Measurements from ENCODE around the gene SDCBP2.
A peak's percentile ranks its signal among the peaks of the same experiment; 100 is the strongest.

The SDCBP2 gene

DNA sequence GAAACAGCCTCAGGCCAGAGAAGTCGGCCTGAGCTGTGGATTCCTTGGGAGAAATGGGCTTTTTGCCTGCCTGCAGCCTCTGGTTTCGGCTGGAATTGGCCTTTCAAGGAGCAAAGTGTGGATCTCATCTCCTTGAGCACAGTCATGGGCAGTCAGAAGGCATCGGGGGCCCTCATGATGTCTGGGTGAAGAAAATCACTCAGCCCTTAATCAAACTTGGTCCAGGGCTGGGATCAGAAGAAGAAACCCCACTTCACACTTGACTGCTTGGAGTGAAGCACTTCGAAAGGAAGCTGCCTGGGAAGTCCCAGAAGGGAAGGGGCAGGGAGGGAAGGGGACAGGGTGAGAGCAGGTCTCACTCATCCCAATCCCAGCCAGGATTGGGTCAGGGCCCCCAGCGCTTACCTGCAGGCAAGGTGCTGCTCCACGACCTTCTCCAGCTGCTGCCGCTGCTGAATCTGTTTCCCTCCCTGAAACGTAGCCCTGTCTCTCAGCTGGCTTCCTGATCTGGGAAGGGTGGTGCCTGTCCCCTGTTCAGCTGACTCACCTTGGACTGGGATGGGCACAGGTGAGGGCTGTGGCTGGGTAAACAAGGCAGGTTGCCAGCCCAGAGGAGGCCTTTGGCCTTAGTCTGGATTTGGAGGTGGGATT, at the start of gene SDCBP2:
Gene SDCBP2 (minus strand): TSS at position 460 of the 651 bp plus-strand sequence. CDS start 8,723 bp downstream, outside the sequence.
- DNase-seq = no peak

DNA sequence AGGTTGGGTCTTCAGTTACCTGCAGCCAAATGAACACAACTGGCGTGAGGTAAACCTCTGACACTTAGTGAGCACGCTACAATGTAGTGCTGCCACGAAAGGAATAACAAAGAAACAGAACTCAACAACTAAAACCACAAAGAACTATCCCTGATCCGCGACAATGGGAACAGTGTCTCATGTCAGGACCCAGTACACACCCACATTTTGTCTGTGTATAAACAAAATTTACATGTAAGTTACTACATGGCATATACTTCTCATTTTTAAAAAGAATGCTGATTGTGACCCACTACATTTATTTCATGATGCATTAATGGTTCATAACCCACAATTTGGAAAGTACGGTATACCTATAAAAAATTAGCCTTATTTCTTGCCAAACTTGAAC, 49.8 kb upstream of the SDCBP2 start:
- DNase-seq = no peak

- DNase-seq = no peak
Observed at GRCh38 chr20:1377984-1378734, 49.2 kb upstream of the SDCBP2 start.

GRCh38 chr20:1377341-1377871, 48.5 kb upstream of the SDCBP2 start:
- no peak for DNase-seq

DNA sequence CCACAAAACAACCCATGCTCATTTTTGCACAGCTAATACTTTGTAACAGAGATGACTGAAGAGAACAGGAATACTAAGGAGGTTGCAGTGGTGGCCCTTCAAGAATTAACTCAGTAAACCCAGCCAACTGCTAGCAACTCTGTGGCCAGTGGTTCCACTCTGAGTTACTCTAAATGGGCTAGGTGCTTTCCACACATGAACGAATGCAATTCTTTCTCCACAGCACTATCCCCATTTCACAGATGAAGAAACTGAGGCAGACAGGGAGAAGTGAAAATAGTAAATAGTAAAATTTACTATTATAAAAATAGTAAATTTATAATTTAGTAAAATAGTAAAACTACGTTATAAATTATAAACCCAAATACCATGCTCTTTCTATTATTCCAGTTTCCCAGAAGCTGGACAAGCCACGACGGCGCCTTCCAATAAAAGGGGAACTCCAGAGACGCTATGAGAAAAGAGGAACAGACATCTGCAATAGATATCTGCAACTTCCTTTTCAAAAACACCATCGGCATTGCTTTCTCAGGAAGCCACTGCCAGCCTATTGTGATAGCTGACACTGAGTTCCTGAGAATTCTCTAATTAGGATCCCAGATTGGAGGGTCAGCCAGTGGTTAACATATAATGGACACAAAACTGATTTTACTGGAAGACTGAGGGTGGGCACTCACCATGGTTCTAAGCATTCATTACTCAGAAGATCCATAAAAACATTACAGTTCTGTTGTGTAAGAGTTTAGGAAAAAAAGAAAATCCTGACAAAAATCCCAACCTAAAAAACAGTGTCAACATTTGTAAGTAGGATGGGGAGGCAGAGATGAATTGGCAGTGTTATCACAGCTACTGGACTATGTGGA, 47.7 kb upstream of the SDCBP2 start:
- DNase-seq = no peak

GRCh38 chr20:1376007-1376406, 47.1 kb upstream of the SDCBP2 start:
- DNase-seq = no peak

GRCh38 chr20:1375515-1375914, 46.6 kb upstream of the SDCBP2 start:
- no peak for DNase-seq

DNA sequence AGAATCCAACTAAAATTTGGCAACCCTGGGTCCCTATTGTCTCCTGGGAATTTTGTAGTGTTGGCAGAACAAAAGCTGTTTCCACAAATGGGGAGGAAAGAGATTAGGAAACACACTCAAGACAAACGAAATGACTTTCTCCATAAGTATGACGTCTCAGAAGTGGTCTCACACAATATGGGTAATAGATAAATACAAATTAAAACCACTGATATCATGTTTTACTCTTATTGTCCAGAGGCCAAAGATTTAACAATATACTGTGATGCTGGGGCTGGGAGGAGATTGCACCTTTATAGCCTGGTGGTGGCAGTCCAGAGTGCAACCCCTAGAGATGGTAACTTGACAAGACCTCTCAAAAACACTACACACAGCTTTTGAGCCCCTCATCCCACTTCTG, 45.3 kb upstream of the SDCBP2 start:
- no peak for DNase-seq

DNA sequence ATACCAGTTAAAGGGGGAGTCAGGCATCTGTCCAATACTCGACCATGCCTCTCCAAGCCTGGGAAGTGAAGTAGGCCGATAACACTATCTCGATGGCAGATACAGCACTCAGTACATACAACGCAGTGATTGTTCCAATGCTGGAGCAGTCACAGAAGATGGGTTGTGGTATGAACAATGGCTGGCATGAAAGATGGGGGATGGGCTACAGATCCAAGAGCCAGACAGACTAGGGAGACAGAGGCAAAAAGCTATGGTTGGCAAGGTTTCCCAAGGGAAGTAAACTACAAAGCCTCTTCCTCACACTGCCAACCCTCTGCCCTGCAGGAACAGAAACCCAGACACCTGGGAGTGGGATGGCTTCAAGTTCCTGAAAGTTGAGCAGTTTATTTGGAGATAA, 44.7 kb upstream of the SDCBP2 start:
- no peak for DNase-seq

DNA sequence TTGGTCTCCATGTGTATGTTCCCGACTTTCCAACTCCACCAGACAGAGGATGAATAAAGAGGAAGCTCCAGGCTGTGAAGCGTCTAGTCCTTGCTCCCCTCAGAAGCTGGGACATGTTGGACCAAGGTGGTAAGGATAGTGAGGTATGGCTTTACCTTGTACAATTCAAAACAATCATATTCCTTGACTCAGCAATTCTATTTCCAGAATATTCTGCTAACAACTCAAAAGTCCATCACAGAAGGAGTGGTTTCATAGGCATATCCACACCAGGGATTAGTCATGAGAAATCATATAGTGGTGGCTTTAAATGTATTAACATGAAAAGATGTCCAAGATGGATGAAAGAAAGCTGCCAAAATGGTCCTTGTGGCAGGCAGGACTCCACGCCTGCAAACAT, 44.1 kb upstream of the SDCBP2 start:
- DNase-seq = no peak

GRCh38 chr20:1371830-1372539, 43.0 kb upstream of the SDCBP2 start:
- DNase-seq = no peak

DNA sequence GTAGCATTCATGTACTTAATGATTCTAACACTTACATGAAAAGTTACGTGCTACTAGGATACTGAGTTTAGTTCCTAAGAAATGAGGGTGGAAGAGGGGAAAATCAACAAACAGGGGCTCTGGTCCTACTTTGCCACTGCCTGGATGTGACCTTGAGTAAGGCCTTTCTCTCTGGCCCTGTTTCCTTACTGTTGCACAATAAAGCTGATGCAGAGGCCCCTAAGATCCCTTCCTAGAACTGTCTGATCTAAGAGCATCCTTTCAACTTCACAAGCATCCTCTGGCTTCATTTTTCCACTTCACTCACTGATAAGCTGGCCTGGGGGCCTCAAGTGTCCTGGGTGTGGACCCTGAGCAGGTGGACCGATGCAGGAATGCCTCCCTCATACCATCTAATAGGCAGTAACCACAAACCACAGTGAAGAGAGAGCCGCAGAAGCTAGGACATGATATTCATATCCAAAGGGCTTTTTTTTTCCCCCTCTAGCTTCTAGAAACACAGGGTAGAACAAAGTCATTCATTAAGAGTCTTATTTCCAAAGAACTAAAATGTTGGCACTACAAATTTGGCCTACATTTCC, 42.4 kb upstream of the SDCBP2 start:
- DNase-seq = no peak

DNA sequence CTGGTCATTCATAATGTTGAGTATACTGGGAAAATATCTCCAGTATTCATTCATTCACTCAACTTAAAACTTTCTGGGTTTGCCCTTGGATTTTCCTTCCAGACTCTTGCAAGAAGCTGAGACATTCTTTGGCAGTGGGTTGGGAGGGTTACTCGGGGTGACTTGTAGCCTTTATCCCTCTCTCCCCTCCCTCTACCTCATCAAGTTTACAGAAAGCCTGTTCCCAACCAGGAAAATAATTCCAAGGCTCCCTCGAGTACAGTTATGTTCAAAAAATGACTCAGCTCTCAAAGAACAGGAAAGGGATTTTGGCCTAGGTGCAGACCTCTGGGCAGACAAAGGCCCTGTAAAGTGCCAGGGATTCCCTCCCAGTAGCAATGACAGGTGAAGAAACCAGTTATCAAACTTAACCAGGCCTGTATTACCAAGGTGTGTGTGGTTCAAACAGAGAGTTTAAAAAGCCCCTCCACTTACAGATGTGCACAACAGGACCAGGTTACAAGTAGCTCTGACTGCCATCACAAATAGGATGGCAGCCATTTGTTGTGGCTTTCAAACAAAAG, 41.7 kb upstream of the SDCBP2 start:
- DNase-seq = no peak

DNA sequence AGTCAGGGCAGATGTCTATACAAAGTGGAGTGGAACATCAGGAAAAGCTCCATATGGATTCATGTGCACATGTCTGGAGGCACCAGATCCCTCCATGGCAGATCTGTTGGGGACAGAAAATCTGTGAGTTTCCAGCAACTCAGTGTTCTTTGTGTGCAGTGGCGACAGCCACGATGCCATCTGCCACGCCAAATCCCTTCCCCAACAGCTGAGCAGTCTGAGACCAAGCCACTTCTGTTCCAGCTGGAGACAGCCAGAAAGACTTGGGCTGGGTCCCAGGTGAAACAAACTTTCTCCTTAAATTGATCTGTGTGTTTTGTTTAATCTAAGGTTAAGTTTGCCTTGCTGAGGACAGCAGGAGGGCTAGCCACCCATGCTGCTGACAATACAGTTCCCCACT, 41.0 kb upstream of the SDCBP2 start:
- no peak for DNase-seq

- DNase-seq = no peak
Observed at GRCh38 chr20:1368448-1369199, 39.7 kb upstream of the SDCBP2 start.

- DNase-seq = no peak
Observed at GRCh38 chr20:1367479-1367878, 38.5 kb upstream of the SDCBP2 start.

GRCh38 chr20:1364106-1364505, 35.2 kb upstream of the SDCBP2 start:
- DNase-seq = peak; percentile 28

GRCh38 chr20:1363522-1363921, 34.6 kb upstream of the SDCBP2 start:
- DNase-seq = no peak

- no peak for DNase-seq
Observed at GRCh38 chr20:1362484-1362883, 33.5 kb upstream of the SDCBP2 start.

- no peak for DNase-seq
Observed at GRCh38 chr20:1360094-1360846, 31.3 kb upstream of the SDCBP2 start.
